ENCODE measurements around the gene LIN52.
A peak's percentile ranks its signal among the peaks of the same experiment; 100 is the strongest.

The LIN52 gene

GRCh38 chr14:74084277-74085046 is at the start of gene LIN52, which contains the start of gene ALDH6A1:
LIN52 (plus strand) TSS chr14:74084956; CDS start chr14:74084975, 19 bp downstream.
ALDH6A1 (minus strand) TSS chr14:74084453; CDS start chr14:74084394, 59 bp downstream.
- peak within 1 kb of the TSS; percentile 69 for H2AFZ ChIP-seq (ENCODE audit: low read depth)
- H3K36me3 ChIP-seq (ENCODE audit: insufficient read depth), result no peaks in the 10 kb centered on the region
- peak within 1 kb of the TSS; percentile 84 for H3K27ac ChIP-seq
- peaks cover 13% of the 10 kb centered on the region; the same call in 1 of the 2 replicates for H3K79me2 ChIP-seq (ENCODE audit: insufficient read depth, low read depth)
- peak within 1 kb of the TSS; percentile 95 for H3K4me2 ChIP-seq
- H3K4me1 ChIP-seq (ENCODE audit: low read depth, poor library complexity, severe bottlenecking), result peaks cover 15% of the 10 kb centered on the region
- H3K4me3 ChIP-seq (IDR thresholded peaks at IDR 0.05; ENCODE audit: insufficient read depth, low read depth, low read length), result no peak within 1 kb of the TSS
- H3K9ac ChIP-seq, result peak within 1 kb of the TSS; percentile 83
- H3K27me3 ChIP-seq (ENCODE audit: insufficient read depth, low read depth), result no peaks in the 10 kb centered on the region
- no peaks in the 10 kb centered on the region for H4K20me1 ChIP-seq (ENCODE audit: insufficient read depth)
- TF ChIP-seq CTCF (conservative IDR thresholded peaks at IDR 0.05; ENCODE audit: low read depth, low read length), result no peak

- Histone ChIP-seq H2AFZ (ENCODE audit: low read depth) (no peak overlapping the region), H3K36me3 (ENCODE audit: insufficient read depth) (no peaks in the 10 kb centered on the region), H3K27ac (no peak overlapping the region), H3K27me3 (ENCODE audit: insufficient read depth, low read depth) (no peaks in the 10 kb centered on the region), H3K4me1 (ENCODE audit: low read depth, poor library complexity, severe bottlenecking) (no peaks in the 10 kb centered on the region), H3K4me3 (IDR thresholded peaks at IDR 0.05; ENCODE audit: insufficient read depth, low read depth, low read length) (no peak overlapping the region), H3K4me2 (no peak overlapping the region), H3K9ac (no peak overlapping the region), H3K79me2 (ENCODE audit: insufficient read depth, low read depth) (no peaks in the 10 kb centered on the region), H4K20me1 (ENCODE audit: insufficient read depth) (no peaks in the 10 kb centered on the region)
- TF ChIP-seq CTCF (conservative IDR thresholded peaks at IDR 0.05; ENCODE audit: low read depth, low read length), result no peak
Measured at GRCh38 chr14:74035556-74035955, 49.2 kb upstream of the LIN52 start.

- peak; percentile 68 for TF ChIP-seq CTCF (conservative IDR thresholded peaks at IDR 0.05; ENCODE audit: low read depth, low read length)
- H3K79me2 ChIP-seq (ENCODE audit: insufficient read depth, low read depth), result no peaks in the 10 kb centered on the region
Measured at GRCh38 chr14:74038020-74038859, 46.5 kb upstream of the LIN52 start.

GRCh38 chr14:74042296-74042695 is 42.5 kb upstream of the LIN52 start:
- H3K27ac ChIP-seq, result no peak overlapping the region
- H3K79me2 ChIP-seq (ENCODE audit: insufficient read depth, low read depth), result no peaks in the 10 kb centered on the region
- H3K36me3 ChIP-seq (ENCODE audit: insufficient read depth), result no peaks in the 10 kb centered on the region
- TF ChIP-seq CTCF (conservative IDR thresholded peaks at IDR 0.05; ENCODE audit: low read depth, low read length), result no peak
- H2AFZ ChIP-seq (ENCODE audit: low read depth), result no peak overlapping the region
- no peaks in the 10 kb centered on the region for H4K20me1 ChIP-seq (ENCODE audit: insufficient read depth)
- H3K4me1 ChIP-seq (ENCODE audit: low read depth, poor library complexity, severe bottlenecking), result no peaks in the 10 kb centered on the region
- H3K27me3 ChIP-seq (ENCODE audit: insufficient read depth, low read depth), result no peaks in the 10 kb centered on the region
- no peak overlapping the region for H3K4me3 ChIP-seq (IDR thresholded peaks at IDR 0.05; ENCODE audit: insufficient read depth, low read depth, low read length)
- no peak overlapping the region for H3K4me2 ChIP-seq
- no peak overlapping the region for H3K9ac ChIP-seq

More at GRCh38 chr14:74038020-74038859, 46.5 kb upstream of the LIN52 start:
- H3K4me3 ChIP-seq (IDR thresholded peaks at IDR 0.05; ENCODE audit: insufficient read depth, low read depth, low read length), result no peak overlapping the region
- H3K4me1 ChIP-seq (ENCODE audit: low read depth, poor library complexity, severe bottlenecking), result no peaks in the 10 kb centered on the region
- no peaks in the 10 kb centered on the region for H4K20me1 ChIP-seq (ENCODE audit: insufficient read depth)
- no peaks in the 10 kb centered on the region for H3K27me3 ChIP-seq (ENCODE audit: insufficient read depth, low read depth)
- no peak overlapping the region for H3K4me2 ChIP-seq
- no peak overlapping the region for H2AFZ ChIP-seq (ENCODE audit: low read depth)
- H3K9ac ChIP-seq, result no peak overlapping the region
- H3K27ac ChIP-seq, result no peak overlapping the region
- H3K36me3 ChIP-seq (ENCODE audit: insufficient read depth), result no peaks in the 10 kb centered on the region

Measured in KMS-11 (cell line).